SK-N-SH treated with all-trans-retinoic acid at 6 μM for 48 hours (cell line): ENCODE results near the gene PAAF1.

Experiments
- ATAC-seq: fragments of 200-7000 bp; cut with Tn5 transposase; 3 replicates; pipeline ENCODE4 v1.9.1; 2020; ENCODE audit warnings: mild to moderate bottlenecking, moderate library complexity
- ARNTL ChIP-seq: fragments of 450-650 bp; formaldehyde crosslinking; IDR thresholded peaks from 2 replicates; pipeline ENCODE4 v1.5.0; 2020; ENCODE audit warnings: low read depth, mild to moderate bottlenecking, moderate library complexity, borderline replicate concordance
- BACH2 ChIP-seq: fragments of 250-450 bp; sonication (Bioruptor Pico); IDR thresholded peaks from 2 replicates; pipeline ENCODE4 v1.9.0; 2021; ENCODE audit warnings: mild to moderate bottlenecking, borderline replicate concordance
- CSDC2 ChIP-seq: fragments of 250-450 bp; sonication (Bioruptor Pico); IDR thresholded peaks from 2 replicates; pipeline ENCODE4 v1.5.0; 2020; ENCODE audit warnings: mild to moderate bottlenecking, moderate library complexity
- ESRRG ChIP-seq: fragments of 250-450 bp; sonication (Bioruptor Pico); IDR thresholded peaks from 2 replicates; pipeline ENCODE4 v1.6.1; 2021; ENCODE audit warnings: mild to moderate bottlenecking
- GLIS3 ChIP-seq: fragments of 250-450 bp; sonication (Bioruptor Pico); IDR thresholded peaks from 2 replicates; pipeline ENCODE4 v1.5.0; 2020; ENCODE audit warnings: mild to moderate bottlenecking, moderate library complexity
- ISL1 ChIP-seq: fragments of 250-450 bp; sonication (Bioruptor Pico); IDR thresholded peaks from 2 replicates; pipeline ENCODE4 v2.1.2; 2022; ENCODE audit warnings: mild to moderate bottlenecking, moderate library complexity
- OSR1 ChIP-seq: fragments of 250-450 bp; sonication (Bioruptor Pico); IDR thresholded peaks from 2 replicates; pipeline ENCODE4 v1.8.0; 2022; ENCODE audit warnings: moderate library complexity, mild to moderate bottlenecking, inconsistent platforms
- RARB ChIP-seq: fragments of 250-450 bp; sonication (Bioruptor Pico); IDR thresholded peaks from 2 replicates; pipeline ENCODE4 v1.8.0; 2021; ENCODE audit warnings: mild to moderate bottlenecking, moderate library complexity
- TCF4 ChIP-seq: fragments of 250-450 bp; sonication (Bioruptor Pico); IDR thresholded peaks from 2 replicates; pipeline ENCODE4 v1.8.0; 2021; ENCODE audit warnings: mild to moderate bottlenecking, moderate library complexity, borderline replicate concordance
- TOX ChIP-seq: fragments of 250-450 bp; sonication (Bioruptor Pico); IDR thresholded peaks from 2 replicates; pipeline ENCODE4 v1.8.0; 2021; ENCODE audit warnings: mild to moderate bottlenecking, moderate library complexity, borderline replicate concordance
- ZC3H10 ChIP-seq: fragments of 250-450 bp; sonication (Bioruptor Pico); IDR thresholded peaks from 2 replicates; pipeline ENCODE4 v1.5.1; 2021; ENCODE audit warnings: mild to moderate bottlenecking, moderate library complexity
- ZFP3 ChIP-seq: fragments of 250-450 bp; sonication (Bioruptor Pico); IDR thresholded peaks from 2 replicates; pipeline ENCODE4 v1.5.0; 2020; ENCODE audit warnings: mild to moderate bottlenecking, moderate library complexity
- ZFP30 ChIP-seq: fragments of 450-650 bp; formaldehyde crosslinking; IDR thresholded peaks from 2 replicates; pipeline ENCODE4 v1.5.0; 2022; ENCODE audit warnings: mild to moderate bottlenecking, moderate library complexity
- ZNF565 ChIP-seq: fragments of 450-650 bp; formaldehyde crosslinking; conservative IDR thresholded peaks from 2 replicates; pipeline ENCODE4 v1.5.0; 2020; ENCODE audit warnings: low read depth, mild to moderate bottlenecking, moderate library complexity
- ZNF70 ChIP-seq: fragments of 450-650 bp; formaldehyde crosslinking; IDR thresholded peaks from 2 replicates; pipeline ENCODE4 v1.5.0; 2020; ENCODE audit warnings: mild to moderate bottlenecking, moderate library complexity
- ZNF8 ChIP-seq: fragments of 450-650 bp; formaldehyde crosslinking; IDR thresholded peaks from 2 replicates; pipeline ENCODE4 v1.5.0; 2020; ENCODE audit warnings: mild to moderate bottlenecking, moderate library complexity
- TF ChIP-seq, protein P1 (sequence below): fragments of 250-450 bp; sonication (Bioruptor Pico); IDR thresholded peaks from 2 replicates; pipeline ENCODE4 v1.5.1; 2021; ENCODE audit warnings: mild to moderate bottlenecking, moderate library complexity
- TF ChIP-seq, protein P2 (sequence below): fragments of 250-450 bp; sonication (Bioruptor Pico); IDR thresholded peaks from 2 replicates; pipeline ENCODE4 v1.5.1; 2020; ENCODE audit warnings: low read depth, mild to moderate bottlenecking, moderate library complexity
- TF ChIP-seq, protein P3 (sequence below): fragments of 250-450 bp; sonication (Bioruptor Pico); IDR thresholded peaks from 2 replicates; pipeline ENCODE4 v1.5.0; 2020; ENCODE audit warnings: mild to moderate bottlenecking, moderate library complexity
- TF ChIP-seq, protein P4 (sequence below): fragments of 250-450 bp; sonication (Bioruptor Pico); IDR thresholded peaks from 2 replicates; pipeline ENCODE4 v1.8.0; 2020; ENCODE audit warnings: mild to moderate bottlenecking, moderate library complexity, borderline replicate concordance

PAAF1 gene

DNA sequence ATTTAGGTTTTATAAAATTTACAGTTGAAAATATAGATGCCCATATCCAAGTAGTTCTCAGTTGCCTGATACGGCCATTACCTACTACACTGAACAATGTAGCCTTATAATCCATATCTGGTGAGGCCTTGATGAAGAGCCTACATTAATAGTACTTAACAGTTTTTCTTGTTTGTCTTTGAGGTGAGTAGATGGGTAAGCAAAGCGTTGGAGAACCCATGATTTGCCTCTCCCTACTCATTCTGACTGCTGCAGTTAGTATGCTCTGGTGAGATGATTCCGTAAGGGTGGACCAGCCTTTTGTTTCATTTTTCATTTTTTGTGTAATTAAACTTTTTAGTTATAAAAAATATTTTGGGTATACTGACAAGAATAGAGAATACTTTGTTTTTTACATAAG lies 11.4 kb downstream of the PAAF1 start (continued):
- no peak for TF ChIP-seq ZFP3

DNA sequence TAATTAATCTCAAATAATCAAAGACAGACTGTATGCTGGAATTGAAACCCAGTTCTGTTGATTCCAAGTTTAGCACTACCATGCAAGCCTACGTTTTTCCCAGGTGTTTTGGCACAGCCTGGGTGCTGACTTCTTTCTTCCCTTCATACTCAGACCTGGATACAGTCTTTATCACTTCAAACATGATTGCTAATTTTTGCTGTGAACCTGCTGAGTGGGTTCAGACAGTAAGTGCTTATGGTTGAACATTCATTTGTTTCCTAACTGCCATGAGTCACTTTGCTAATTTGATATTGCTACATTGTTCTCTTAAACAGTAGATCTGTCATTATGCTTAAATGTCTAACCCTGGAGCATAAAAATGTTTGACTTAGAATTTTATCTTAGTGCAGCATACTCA lies 12.2 kb downstream of the PAAF1 start:
- ATAC-seq = peak; percentile 62
- TF ChIP-seq RARB (CRISPR knock-in tag) (no peak), ISL1 (CRISPR knock-in tag) (peak; percentile 78), ZNF70 (CRISPR knock-in tag) (no peak), GLIS3 (CRISPR knock-in tag) (no peak), BACH2 (no peak), ZNF565 (CRISPR knock-in tag) (no peak), ARNTL (CRISPR knock-in tag) (no peak)
- TF ChIP-seq, all 23 proteins: peak for 1

- ATAC-seq = no peak
These were observed 12.7 kb downstream of the PAAF1 start for GRCh38 chr11:73889536-73889935.

GRCh38 chr11:73893041-73893440 lies 16.2 kb downstream of the PAAF1 start:
- no peak for ATAC-seq
- TF ChIP-seq ZFP3 = no peak
- TF ChIP-seq, protein P1, sequence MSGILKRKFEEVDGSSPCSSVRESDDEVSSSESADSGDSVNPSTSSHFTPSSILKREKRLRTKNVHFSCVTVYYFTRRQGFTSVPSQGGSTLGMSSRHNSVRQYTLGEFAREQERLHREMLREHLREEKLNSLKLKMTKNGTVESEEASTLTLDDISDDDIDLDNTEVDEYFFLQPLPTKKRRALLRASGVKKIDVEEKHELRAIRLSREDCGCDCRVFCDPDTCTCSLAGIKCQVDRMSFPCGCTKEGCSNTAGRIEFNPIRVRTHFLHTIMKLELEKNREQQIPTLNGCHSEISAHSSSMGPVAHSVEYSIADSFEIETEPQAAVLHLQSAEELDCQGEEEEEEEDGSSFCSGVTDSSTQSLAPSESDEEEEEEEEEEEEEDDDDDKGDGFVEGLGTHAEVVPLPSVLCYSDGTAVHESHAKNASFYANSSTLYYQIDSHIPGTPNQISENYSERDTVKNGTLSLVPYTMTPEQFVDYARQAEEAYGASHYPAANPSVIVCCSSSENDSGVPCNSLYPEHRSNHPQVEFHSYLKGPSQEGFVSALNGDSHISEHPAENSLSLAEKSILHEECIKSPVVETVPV (CRISPR knock-in tag) = no peak
- no peak for TF ChIP-seq ZNF565 (CRISPR knock-in tag)
- TF ChIP-seq BACH2 = no peak
- TF ChIP-seq ARNTL (CRISPR knock-in tag) = no peak

More at GRCh38 chr11:73889536-73889935, 12.7 kb downstream of the PAAF1 start:
- TF ChIP-seq, protein P1 (CRISPR knock-in tag) = no peak
- no peak for TF ChIP-seq ESRRG (CRISPR knock-in tag)
- TF ChIP-seq ZFP30 (CRISPR knock-in tag) = no peak
- no peak for TF ChIP-seq ZNF565 (CRISPR knock-in tag)
- TF ChIP-seq, protein P2, sequence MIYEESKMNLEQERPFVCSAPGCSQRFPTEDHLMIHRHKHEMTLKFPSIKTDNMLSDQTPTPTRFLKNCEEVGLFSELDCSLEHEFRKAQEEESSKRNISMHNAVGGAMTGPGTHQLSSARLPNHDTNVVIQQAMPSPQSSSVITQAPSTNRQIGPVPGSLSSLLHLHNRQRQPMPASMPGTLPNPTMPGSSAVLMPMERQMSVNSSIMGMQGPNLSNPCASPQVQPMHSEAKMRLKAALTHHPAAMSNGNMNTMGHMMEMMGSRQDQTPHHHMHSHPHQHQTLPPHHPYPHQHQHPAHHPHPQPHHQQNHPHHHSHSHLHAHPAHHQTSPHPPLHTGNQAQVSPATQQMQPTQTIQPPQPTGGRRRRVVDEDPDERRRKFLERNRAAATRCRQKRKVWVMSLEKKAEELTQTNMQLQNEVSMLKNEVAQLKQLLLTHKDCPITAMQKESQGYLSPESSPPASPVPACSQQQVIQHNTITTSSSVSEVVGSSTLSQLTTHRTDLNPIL (CRISPR knock-in tag) = no peak
- TF ChIP-seq, protein P3, sequence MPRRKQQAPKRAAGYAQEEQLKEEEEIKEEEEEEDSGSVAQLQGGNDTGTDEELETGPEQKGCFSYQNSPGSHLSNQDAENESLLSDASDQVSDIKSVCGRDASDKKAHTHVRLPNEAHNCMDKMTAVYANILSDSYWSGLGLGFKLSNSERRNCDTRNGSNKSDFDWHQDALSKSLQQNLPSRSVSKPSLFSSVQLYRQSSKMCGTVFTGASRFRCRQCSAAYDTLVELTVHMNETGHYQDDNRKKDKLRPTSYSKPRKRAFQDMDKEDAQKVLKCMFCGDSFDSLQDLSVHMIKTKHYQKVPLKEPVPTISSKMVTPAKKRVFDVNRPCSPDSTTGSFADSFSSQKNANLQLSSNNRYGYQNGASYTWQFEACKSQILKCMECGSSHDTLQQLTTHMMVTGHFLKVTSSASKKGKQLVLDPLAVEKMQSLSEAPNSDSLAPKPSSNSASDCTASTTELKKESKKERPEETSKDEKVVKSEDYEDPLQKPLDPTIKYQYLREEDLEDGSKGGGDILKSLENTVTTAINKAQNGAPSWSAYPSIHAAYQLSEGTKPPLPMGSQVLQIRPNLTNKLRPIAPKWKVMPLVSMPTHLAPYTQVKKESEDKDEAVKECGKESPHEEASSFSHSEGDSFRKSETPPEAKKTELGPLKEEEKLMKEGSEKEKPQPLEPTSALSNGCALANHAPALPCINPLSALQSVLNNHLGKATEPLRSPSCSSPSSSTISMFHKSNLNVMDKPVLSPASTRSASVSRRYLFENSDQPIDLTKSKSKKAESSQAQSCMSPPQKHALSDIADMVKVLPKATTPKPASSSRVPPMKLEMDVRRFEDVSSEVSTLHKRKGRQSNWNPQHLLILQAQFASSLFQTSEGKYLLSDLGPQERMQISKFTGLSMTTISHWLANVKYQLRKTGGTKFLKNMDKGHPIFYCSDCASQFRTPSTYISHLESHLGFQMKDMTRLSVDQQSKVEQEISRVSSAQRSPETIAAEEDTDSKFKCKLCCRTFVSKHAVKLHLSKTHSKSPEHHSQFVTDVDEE (CRISPR knock-in tag) = no peak
- TF ChIP-seq BACH2 = no peak
- no peak for TF ChIP-seq ZC3H10
- no peak for TF ChIP-seq OSR1
- TF ChIP-seq ZFP3 = no peak

- no peak for ATAC-seq
- no peak for TF ChIP-seq OSR1
- TF ChIP-seq, protein P2 (CRISPR knock-in tag) = no peak
- no peak for TF ChIP-seq GLIS3 (CRISPR knock-in tag)
- no peak for TF ChIP-seq ZNF8 (CRISPR knock-in tag)
- no peak for TF ChIP-seq ZFP3
- TF ChIP-seq ARNTL (CRISPR knock-in tag) = no peak
- TF ChIP-seq RARB (CRISPR knock-in tag) = no peak
- no peak for TF ChIP-seq CSDC2 (CRISPR knock-in tag)
- no peak for TF ChIP-seq ISL1 (CRISPR knock-in tag)
- TF ChIP-seq, protein P4, sequence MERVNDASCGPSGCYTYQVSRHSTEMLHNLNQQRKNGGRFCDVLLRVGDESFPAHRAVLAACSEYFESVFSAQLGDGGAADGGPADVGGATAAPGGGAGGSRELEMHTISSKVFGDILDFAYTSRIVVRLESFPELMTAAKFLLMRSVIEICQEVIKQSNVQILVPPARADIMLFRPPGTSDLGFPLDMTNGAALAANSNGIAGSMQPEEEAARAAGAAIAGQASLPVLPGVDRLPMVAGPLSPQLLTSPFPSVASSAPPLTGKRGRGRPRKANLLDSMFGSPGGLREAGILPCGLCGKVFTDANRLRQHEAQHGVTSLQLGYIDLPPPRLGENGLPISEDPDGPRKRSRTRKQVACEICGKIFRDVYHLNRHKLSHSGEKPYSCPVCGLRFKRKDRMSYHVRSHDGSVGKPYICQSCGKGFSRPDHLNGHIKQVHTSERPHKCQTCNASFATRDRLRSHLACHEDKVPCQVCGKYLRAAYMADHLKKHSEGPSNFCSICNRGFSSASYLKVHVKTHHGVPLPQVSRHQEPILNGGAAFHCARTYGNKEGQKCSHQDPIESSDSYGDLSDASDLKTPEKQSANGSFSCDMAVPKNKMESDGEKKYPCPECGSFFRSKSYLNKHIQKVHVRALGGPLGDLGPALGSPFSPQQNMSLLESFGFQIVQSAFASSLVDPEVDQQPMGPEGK (CRISPR knock-in tag) = no peak
- TF ChIP-seq ZC3H10 = no peak
- no peak for TF ChIP-seq TCF4
- no peak for TF ChIP-seq TOX (CRISPR knock-in tag)
- TF ChIP-seq, protein P3 (CRISPR knock-in tag) = no peak
These were observed 18.0 kb downstream of the PAAF1 start for GRCh38 chr11:73894725-73895335.
